Right ventricle myocardium superior (tissue), 1 donor: ENCODE results near the gene UQCRQ. TPM values are rescaled to one million over a fixed set of nuclear protein-coding genes. Genes with fewer than 3 reads are reported as not detected.
A peak's percentile ranks its signal among the peaks of the same experiment; 100 is the strongest.

Experiments used
- ATAC-seq: fragments of 200-7000 bp; cut with Tn5 transposase; one replicate; pipeline ENCODE4 v1.9.1; 2020; ENCODE audit warnings: mild to moderate bottlenecking; ENCODE audit not compliant: poor library complexity
- DNase-seq: peaks from one replicate; pipeline ENCODE4 v3.0.0-alpha.2; 2020
- intact Hi-C: fragments of 100-400 bp; cut with DNase I; formaldehyde crosslinking; loops from one replicate; pipeline ENCODE4 v1.11.2; 2022
- long read RNA-seq: library from polyadenylated mRNA; unstranded; transcript quantifications from one replicate; pipeline ENCODE4 v2.0.0, GENCODE V29; 2021
- total RNA-seq: library from RNA; stranded (reverse); fragmentation: NEBNext Ultra II Directional; extraction: Animal tissue kit (Norgen Biotek cat#: 25700); gene quantifications from one replicate; pipeline ENCODE4 v1.2.1, GENCODE V29; 2021
- donor health status: DM: no; HTN: yes; CAD: no; lungs with severe emphysema.

Gene UQCRQ
- total RNA-seq, result 1,987 TPM
- long read RNA-seq, transcript UQCRQ-202 (3 exons, 429 nt), result minor isoform, 21 of 393 reads
- long read RNA-seq, transcript UQCRQ-206 (2 exons, 874 nt), result minor isoform, 7 of 393 reads
- long read RNA-seq, transcript UQCRQ-203 (3 exons, 839 nt), result major isoform, 321 of 393 reads
- long read RNA-seq, transcript UQCRQ-201 (2 exons, 586 nt), result minor isoform, 21 of 393 reads
- long read RNA-seq, partial matches to known transcripts, result 0 of 393 reads
- long read RNA-seq, other reads (novel, unspliced or antisense), result 21 of 393 reads

DNA sequence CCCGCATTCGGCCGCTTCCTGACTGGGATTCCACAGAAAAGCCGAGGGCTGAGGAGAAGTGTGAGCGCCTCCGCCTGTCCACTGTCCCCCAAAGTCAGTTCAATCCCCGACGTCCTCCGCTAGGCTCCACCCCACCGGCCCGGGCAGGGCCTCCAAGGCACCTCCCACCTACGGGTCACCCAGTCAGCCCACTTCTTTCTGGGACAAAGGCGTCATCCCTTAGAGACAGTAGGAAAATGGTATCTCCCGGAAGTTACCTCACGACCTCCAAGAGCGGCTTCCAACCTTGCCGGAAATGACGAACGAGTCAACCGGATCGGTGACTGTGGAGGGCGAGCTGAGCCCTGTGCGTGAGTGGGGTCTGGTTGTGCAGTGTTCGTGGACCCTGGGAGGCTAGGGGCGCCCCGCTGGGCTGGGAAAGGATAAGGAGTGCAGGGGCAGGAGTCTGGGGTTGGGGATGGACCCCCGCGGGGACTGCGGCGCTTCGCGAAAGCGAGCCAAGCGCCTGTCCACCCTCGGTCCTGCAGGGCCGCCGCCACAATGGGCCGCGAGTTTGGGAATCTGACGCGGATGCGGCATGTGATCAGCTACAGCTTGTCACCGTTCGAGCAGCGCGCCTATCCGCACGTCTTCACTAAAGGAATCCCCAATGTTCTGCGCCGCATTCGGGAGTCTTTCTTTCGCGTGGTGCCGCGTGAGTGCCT is at the start of gene UQCRQ, which contains the start of gene GDF9:
UQCRQ (plus strand) TSS at position 301 of the 704 bp plus-strand sequence; CDS start at position 541, 240 bp downstream.
GDF9 (minus strand) TSS at position 128 of the 704 bp plus-strand sequence. CDS start 1,936 bp downstream, outside the sequence.
- peak; percentile 95 for DNase-seq
- peak; percentile 99 for ATAC-seq
- intact Hi-C loops, result no loop called here

- intact Hi-C loops, result loop anchor here (10.0 kb wide), 1 partner anchor 432 kb away; no protein-coding TSS in a partner anchor
- DNase-seq (no peak), ATAC-seq (no peak)
Measured at GRCh38 chr5:132817011-132817410, 49.4 kb upstream of the UQCRQ start.

DNA sequence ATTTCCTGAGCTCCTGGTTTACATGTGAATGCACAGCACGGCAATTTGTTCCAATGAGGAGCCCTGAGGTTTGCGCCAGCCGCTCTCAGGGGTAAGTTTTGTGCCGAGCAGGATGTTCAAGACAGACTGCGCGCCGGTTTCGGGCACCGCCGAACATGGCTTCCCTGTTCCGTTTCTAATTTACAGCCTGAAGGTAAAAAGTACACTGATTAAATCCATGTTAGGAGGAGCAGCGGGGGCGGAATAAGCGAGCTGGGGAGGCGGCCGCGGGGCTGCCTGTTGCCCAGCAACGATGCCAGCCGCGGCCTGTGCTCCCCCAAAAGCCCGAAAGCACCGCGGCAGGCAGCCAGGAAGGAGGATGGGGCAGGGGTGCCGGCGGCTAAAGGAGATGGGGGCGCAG is 47.0 kb upstream of the UQCRQ start:
- no peak for DNase-seq
- no peak for ATAC-seq
- intact Hi-C loops, result loop anchor here (10.0 kb wide), 1 partner anchor 435 kb away; no protein-coding TSS in a partner anchor

- DNase-seq (peak; percentile 93), ATAC-seq (peak; percentile 88)
- intact Hi-C loops, result loop anchor here (10.0 kb wide), 1 partner anchor 315 kb away; no protein-coding TSS in a partner anchor
Measured at GRCh38 chr5:132820162-132820754, 46.2 kb upstream of the UQCRQ start.

DNA sequence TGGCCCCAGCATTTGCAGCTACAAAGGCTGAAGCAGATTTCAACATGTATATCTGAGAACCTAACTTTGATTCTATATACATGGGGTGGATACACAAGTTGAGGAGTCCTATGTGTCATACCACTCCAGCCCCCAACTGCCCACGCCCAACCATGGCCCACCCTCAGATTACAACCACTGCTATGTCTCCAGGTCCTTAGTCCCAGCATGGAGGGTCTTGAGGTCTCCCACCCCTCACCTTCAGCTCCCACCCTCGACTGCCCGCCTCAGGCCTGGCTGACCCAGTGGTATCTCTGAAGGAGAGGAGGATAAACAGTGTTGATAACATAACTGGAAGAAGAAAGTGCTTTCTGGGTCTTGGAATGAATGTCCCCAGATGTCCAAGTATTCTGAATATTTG is 45.1 kb upstream of the UQCRQ start:
- DNase-seq (no peak), ATAC-seq (no peak)
- intact Hi-C loops, result loop anchor here (10.0 kb wide), 1 partner anchor 317 kb away; no protein-coding TSS in a partner anchor

DNA sequence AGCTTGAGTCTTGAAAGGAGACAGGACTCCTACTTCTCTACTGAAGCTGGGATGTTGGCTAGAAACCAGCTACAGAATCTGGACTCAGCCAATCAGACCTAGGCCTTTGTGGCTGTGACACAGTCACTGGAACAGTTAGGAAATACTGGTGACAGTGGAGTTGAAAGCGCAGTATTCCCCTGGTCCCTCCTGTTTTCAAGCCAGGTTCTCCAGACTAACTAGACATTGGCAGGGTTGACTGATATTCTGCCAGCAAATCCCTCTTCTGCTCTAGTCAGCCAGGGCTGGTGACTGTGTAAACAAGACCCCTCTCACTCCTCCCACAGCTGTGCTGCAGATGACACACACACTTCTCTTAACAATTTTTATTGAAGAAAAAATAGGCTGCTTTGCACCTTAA is 44.7 kb upstream of the UQCRQ start:
- DNase-seq (no peak), ATAC-seq (peak; percentile 32)
- intact Hi-C loops, result loop anchor here (10.0 kb wide), 1 partner anchor 317 kb away; no protein-coding TSS in a partner anchor

DNA sequence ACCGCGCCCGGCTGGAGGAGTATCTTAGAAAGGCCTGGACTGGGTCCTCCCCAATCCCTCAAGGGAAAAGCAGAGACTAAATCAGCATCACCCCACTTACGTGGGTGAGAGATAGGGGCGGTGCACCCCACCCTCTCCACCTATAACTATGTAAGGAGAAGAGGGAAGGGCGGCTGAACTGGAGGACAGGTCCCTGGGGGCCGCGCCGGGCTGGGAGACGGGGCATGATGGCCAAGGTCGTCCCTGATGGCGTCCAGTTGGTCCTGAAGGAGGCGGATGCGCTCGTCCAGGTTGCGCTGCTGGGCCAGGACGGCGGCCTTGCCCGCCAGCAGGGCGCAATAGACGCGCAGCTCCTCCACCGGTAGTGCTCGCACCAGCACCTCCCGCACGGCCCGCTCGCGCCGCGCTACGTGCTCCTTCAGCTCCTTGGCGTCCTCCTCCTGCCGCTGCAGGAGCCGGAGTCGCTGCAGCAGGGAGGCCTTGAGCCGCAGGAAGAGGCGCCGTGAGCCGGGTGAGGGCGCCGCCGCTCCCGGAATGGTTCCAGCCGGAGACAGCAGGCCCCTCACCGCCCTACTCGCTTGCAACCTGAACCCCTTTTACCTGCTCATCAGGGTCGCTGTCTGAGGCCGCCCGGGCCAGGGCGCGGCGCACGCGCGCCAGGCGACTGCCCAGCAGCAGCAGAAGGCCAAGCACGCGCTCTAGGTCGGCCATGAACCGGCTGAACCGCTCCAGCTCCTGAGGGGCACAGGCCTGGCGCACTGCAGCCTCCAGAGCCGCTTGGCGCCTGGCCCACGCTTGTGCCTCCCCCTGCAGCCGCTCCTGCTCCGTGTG is 43.6 kb upstream of the UQCRQ start:
- no peak for DNase-seq
- peak; percentile 13 for ATAC-seq
- intact Hi-C loops, result loop anchor here (10.0 kb wide), 1 partner anchor 318 kb away; no protein-coding TSS in a partner anchor

DNA sequence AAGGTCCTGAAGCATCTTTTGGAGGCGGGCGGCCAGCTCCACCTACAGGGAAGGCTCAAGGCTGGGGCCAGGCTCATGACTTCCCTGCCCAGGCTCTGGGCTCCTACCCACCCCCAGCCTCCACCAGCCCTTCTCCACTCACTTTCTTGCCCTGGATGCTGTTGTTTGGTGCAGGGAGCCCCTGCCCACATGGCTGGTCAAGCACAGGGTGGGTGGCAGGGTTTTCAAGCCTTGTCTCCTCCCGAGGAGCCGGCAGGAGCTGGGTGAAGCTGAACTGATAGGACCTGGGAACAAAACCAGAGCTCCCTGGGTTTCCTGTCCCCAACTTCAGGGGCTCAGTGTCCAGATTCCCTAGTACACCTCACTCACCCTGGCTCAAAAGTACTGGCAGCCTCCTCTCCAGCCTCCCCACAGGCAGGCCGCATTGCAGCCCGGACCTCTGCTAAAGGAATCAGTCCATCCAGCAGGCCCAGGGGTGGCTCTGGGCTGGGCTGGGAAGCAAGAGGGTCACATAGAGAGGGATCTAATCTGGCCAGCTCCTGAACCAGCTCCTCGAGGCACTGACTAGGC is 42.9 kb upstream of the UQCRQ start:
- intact Hi-C loops, result loop anchor here (10.0 kb wide), 1 partner anchor 319 kb away; no protein-coding TSS in a partner anchor
- no peak for ATAC-seq
- no peak for DNase-seq

- intact Hi-C loops, result loop anchor here (10.0 kb wide), 1 partner anchor 320 kb away; no protein-coding TSS in a partner anchor
- no peak for DNase-seq
- no peak for ATAC-seq
Measured at GRCh38 chr5:132824426-132824825, 42.0 kb upstream of the UQCRQ start.

GRCh38 chr5:132825033-132825833 is 41.2 kb upstream of the UQCRQ start:
- ATAC-seq (no peak), DNase-seq (no peak)
- intact Hi-C loops, result loop anchor here (10.0 kb wide), 1 partner anchor 320 kb away; no protein-coding TSS in a partner anchor

DNA sequence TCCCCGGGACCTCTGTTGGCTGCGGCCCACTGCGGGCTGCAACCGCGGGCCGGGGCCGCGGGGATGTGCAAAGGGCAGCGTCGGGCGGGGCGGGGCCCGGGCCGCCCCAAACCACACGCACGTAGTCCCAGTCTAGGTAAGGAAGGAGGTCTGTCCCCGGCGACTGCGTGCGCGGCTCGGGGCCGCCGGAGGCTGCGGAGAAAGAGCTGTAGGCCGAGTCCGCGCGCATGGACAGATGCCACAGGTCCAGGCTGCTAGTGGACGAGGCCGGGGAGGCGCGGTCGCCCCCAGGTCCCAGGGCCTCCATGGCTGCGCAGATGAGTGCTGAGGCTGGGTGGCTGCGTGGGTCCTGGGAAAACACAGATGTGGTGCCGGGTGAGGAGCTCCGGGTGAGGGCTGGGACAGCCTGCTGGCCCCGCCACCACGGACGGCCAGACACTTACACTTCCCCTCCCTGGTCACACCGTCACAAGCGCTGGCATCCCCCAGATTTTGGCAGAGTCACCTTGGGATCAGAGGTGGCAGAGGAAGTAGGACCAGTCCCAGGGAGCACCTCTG is 40.5 kb upstream of the UQCRQ start:
- no peak for DNase-seq
- intact Hi-C loops, result loop anchor here (10.0 kb wide), 1 partner anchor 321 kb away; no protein-coding TSS in a partner anchor
- no peak for ATAC-seq

GRCh38 chr5:132826424-132827082 is 39.9 kb upstream of the UQCRQ start:
- DNase-seq (no peak), ATAC-seq (no peak)
- intact Hi-C loops, result loop anchor here (10.0 kb wide), 1 partner anchor 322 kb away; no protein-coding TSS in a partner anchor

- ATAC-seq (no peak), DNase-seq (no peak)
- intact Hi-C loops, result loop anchor here (10.0 kb wide), 1 partner anchor 323 kb away; no protein-coding TSS in a partner anchor
Measured at GRCh38 chr5:132827943-132828673, 38.3 kb upstream of the UQCRQ start.

DNA sequence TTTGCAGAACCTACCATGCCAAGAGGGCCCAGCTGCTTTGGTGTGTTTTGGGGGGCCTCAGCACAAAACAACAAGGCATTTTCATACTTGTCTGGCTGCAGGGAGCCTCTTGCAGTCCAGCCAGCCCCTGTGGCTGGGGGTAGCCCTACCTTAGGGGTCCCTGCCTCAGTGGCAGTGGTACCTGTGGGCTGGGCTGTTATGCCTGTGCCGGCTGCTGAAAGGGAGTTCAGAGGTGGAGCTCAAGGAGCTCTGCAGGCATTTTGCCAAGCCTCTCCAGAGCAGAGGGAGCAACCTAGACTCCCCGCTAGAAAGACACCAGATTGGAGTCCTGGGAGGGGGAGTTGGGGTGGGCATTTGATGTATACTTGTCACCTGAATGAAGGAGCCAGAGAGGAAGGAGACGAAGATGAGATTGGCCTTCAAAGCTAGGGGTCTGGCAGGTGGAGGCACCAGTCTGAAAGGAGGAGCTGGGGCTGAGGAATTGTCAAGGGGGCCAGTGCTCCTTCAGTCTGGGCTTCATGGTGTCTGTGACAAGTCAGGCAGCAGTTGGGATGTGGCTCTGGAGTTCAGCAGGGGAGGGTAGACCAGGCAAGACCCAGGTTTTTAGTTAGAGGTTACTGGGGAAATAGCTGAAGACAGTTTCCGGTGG is 37.5 kb upstream of the UQCRQ start:
- intact Hi-C loops, result loop anchor here (10.0 kb wide), 1 partner anchor 324 kb away; no protein-coding TSS in a partner anchor
- no peak for ATAC-seq
- DNase-seq, result no peak
